Left colon (tissue), 2 donors: ENCODE results near the gene SERGEF. TPM values are rescaled to one million over a fixed set of nuclear protein-coding genes. Genes with fewer than 3 reads are reported as not detected.

Source experiments
- ATAC-seq: fragments of 200-7000 bp; cut with Tn5 transposase; one replicate; pipeline ENCODE4 v1.9.1; 2020; ENCODE audit warnings: mild to moderate bottlenecking, moderate library complexity
- DNase-seq, 2 donors: peaks; one replicate each; pipeline ENCODE4 v3.0.0-alpha.2; 2020
- intact Hi-C, 2 donors: fragments of 100-400 bp; cut with DNase I in 1 of 2; cut with micrococcal nuclease in 1 of 2; formaldehyde crosslinking; loops; one replicate each; pipeline versions ENCODE4 v1.11.2 to v1.14.0; 2022; cut with DNase I, micrococcal nuclease
- total RNA-seq, 2 donors: library from RNA; stranded (reverse); fragmentation: NEBNext Ultra II Directional; extraction: Animal tissue kit (Norgen Biotek cat#: 25700); gene quantifications; one replicate each; pipeline ENCODE4 v1.2.1, GENCODE V29; 2021
- donor health status: DM: no; HTN: no; CAD: no.
- donor health status: DM: yes; HTN: yes; CAD: no.

The SERGEF gene
- total RNA-seq, 2 donors from 2014 or later, result 28.6 to 30.6 TPM

DNA sequence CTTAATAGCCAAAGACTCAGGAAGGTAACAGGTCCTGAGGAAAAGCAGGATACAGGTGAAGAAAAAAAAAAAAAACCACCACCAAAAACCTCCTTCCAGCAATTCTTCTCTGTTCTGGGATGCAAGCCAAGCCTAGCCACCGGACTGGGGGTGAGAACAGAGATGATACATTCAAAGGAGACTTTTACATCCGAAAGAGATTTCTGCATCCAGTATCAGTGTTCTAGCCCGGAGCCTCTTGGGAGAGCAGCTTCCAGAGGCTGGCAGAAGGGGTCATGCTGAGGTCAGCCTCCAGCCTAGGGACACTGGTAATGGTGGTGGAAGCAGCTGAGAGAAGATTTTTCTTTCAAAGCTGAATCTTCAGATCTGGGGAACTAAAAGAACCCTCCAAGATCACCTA is 202.1 kb downstream of the SERGEF start:
- no peak for DNase-seq
- intact Hi-C loops, result no loop called here
- ATAC-seq, result no peak

DNA sequence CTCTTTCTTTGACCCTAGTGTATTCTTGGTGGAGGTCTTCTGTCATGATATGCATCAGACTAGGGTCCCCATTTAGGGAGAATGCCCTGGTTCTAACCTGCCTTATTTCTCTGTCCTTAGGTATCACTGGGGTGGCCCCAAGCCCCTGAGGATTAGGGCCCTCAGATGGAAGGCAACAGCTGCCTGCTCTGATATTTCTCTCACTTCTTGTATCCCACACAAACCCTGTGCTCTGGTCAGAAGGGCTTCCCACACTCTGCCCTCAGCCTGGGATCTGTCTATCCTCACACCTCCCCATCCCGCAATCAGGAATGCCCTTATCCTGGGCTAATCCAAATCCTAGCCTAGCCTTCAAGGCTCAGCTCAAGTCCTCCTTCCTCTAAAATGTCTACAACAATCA is 202.8 kb downstream of the SERGEF start:
- intact Hi-C loops, result no loop called here

DNA sequence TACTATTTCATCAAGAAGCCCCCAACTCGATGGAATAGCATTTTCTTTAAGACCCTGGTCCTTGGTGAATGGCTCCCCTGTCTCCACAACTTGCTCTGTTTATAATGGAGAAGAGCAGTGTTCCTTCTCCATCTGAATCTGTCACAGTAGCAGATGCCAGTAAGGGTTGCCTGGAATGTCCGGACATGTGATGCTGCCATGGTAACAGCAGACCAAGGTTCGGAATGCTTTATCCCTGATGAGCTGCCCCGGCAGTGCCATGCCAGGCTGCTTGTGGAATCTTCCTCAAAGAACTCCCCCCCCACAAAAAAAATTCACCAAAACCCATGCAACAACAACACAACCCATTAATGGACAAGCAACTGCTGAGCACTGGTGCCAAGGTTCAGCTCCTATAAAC is 205.8 kb downstream of the SERGEF start:
- ATAC-seq (no peak), DNase-seq (no peak)
- intact Hi-C loops, result no loop called here

More for the DNA sequence above, 202.8 kb downstream of the SERGEF start:
- ATAC-seq (no peak), DNase-seq (no peak)

DNA sequence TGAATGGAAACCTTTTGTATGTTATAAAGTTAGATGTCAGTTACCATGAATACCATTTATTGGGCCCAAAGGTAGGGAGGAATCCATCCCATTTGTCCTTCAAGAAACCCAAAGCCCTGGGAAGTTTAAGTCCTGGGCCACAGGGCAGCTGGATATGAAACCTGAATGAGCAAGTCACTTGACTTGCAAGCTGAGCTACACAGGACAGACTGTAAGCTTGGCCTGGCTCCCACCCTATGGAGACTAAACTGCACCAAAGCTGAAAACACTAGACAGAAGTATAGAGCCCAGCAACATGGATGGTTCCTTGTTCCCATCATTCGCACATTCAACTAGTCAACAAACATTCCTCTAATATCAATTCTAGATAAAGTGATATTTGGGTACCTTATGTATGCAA is 207.0 kb downstream of the SERGEF start:
- intact Hi-C loops, result no loop called here
- ATAC-seq (no peak), DNase-seq (no peak)

DNA sequence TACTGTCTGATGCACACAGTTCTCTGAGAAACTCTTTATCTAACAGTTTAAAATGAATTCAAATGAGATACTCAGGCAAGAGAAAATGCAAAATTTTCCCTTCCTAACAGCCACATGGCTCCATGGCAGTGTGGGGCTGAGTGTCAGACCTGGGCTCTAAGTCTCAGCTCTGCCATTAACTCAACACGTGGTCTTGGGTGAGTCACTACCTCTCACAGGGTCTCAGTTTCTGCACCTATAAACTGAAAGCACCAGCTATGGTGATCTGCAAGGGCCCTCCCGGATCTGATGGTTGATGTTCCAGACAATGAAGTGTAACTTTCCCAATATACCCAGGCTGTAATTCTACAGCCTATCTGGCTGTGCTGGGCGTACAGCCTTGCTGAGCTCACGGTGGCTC is 207.8 kb downstream of the SERGEF start:
- DNase-seq, result no peak
- intact Hi-C loops, result no loop called here
- ATAC-seq, result no peak

DNA sequence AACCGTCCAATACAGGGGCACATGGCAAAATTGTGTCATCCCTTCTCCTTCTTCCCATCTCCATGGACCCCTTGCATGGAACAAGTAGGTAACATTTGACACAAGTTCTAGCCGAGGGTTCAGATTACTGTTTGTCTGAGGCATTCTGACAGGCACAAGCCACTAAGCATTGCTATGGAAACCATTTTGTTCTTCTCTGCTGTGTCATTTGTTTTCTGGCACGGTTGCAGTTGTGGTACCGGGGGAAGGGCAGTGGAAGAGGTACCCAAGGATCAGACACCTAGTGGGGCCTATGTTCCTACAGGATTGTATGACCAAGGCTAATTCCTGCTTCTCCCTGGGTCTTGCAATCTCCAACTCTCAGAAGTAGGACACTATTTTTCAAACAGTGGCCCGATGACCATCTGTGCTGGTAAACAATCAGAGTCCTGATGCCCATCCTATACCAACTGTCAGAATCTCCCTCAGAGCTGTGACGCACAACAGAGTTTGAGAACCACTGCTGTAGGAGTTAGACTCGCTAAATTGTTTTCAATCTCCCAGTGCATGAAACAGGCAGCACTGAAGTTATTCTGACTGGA is 209.0 kb downstream of the SERGEF start:
- ATAC-seq (no peak), DNase-seq (no peak)
- intact Hi-C loops, result no loop called here

DNA sequence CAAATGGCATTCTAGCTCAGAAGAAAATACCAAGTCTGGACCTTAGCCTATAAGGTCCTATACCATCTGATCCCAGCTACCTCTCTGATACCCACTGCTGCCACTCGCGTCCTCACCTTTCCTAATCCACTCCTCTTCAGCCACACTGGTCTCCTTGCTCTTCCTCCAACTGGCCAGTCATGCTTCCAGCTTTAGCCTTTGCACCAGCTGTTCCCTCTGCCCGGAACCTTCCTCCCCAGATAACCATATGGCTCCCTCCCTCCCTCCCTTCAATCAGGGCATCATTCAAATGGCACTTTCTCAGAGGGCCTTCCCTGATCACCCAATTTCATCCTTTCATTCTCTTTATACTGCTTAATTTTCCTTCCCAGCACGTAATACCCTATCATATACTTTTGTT is 210.4 kb downstream of the SERGEF start:
- DNase-seq (no peak), ATAC-seq (no peak)
- intact Hi-C loops, result no loop called here

DNA sequence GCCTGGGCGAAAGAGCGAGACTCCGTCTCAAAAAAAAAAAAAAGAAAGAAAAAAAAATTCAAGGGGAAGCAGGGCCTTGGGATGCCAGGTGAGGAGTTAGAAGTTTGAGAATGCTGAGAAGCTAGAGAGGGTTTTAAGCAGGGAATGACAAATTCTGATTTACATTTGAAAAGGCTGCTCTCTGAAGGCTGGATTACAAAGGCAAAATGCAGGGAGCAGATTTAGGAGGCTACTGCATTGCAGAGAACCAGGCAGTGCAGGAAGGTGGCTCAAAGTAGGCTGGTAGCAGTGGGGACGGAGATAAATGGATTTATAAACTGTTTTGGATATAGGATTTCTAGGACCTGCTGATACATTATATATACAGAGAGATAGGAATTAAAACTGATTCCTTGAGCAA is 211.7 kb downstream of the SERGEF start:
- ATAC-seq, result no peak
- DNase-seq, result no peak
- intact Hi-C loops, result no loop called here

DNA sequence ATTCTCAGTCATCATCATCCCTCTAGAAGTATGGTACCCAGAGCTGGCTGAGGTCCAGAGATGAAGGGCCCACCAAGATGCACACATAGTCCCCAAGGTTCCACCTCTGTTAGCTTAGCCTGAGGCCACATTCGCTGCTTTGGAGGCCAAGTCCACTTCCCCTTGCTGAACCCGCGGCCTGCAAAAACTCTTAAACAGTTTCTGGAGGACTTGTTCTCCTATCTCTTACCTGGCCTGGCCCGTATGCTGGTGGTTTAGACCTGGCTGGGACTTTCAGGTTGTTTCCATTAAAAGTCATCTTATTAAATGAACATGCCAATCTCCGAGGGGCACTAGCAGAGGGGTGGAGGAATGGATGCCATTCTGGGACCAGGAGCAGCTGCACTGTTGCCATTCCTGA is 213.7 kb downstream of the SERGEF start:
- intact Hi-C loops, result no loop called here
- no peak for DNase-seq
- no peak for ATAC-seq

DNA sequence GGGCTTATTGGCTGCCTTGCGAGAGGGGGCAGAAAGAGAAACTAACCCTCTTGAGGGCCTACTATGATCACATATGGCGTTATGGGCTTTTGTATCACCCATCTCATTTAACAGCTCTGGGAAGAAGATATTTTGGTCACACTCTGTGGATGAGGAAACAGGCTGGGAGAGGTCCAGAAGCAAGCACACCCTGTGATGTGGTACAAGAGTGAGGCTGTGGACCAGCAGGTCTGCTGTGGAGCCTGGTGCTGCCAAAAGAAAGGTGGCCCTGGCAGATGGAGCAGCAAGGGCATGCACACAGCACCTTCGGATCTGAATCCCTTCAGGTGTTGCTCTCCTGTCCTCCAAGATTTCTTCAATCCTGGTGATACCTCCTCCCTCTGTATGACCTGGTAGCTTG is 214.1 kb downstream of the SERGEF start:
- ATAC-seq (no peak), DNase-seq (no peak)
- intact Hi-C loops, result no loop called here

DNA sequence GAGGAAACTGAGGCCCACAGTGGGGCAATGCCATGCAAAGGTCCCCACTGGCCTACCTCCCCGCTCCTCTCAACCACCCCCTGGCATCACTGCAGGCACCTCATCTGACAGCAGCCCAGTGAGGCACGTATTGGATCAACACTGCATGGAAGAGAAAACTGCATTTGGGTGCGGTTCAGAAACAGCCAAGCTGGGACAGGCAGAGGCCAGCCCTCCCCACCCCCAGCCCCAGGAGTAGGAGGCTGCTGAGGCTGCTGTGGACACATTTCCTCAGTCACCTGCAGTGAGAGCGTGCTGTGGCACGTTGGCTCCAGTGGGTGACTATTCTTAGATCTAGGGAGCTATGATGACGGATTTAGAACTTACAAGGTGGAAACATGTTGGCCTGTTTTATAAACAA is 214.6 kb downstream of the SERGEF start:
- DNase-seq (no peak), ATAC-seq (no peak)
- intact Hi-C loops, result no loop called here

DNA sequence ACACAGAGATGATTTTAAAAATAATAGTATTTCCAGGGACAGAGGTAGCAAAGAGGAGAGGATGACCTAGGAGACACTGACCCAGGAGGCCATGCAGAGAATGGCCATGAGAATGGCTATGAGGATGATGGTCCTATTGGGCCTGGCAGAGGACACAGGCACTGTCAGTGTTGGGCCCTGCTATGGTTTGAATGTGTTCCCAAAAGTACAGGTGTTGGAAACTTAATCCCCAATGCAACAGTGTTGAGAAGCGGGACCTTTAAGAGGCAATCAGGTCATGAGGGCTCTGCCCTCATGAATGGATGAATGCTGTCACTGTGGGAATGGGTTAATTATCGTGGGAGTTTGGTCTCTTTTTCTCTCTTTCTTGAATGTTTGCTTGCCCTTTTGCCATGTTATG is 216.7 kb downstream of the SERGEF start:
- intact Hi-C loops, result no loop called here
- DNase-seq (no peak), ATAC-seq (no peak)

DNA sequence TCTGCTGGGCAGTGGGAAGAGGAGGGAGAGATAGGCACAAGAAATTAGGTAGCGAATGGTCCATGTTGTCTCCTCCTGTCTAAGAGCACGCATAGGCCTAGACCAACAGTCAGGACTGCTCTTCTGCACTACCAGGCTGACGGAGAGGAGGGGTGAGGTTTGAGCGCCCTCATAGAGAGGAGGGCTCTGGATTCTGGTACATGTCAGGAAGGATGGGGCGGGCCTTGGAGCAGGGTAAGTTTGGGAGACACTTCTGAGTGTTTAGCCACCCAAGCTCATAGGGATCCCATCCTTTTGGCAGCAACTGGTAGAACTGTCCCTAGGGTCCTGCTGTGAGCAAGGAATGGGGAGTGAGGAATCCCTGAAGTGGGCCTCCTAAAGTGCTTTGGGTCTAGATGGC is 217.9 kb downstream of the SERGEF start:
- no peak for DNase-seq
- intact Hi-C loops, result no loop called here
- no peak for ATAC-seq

DNA sequence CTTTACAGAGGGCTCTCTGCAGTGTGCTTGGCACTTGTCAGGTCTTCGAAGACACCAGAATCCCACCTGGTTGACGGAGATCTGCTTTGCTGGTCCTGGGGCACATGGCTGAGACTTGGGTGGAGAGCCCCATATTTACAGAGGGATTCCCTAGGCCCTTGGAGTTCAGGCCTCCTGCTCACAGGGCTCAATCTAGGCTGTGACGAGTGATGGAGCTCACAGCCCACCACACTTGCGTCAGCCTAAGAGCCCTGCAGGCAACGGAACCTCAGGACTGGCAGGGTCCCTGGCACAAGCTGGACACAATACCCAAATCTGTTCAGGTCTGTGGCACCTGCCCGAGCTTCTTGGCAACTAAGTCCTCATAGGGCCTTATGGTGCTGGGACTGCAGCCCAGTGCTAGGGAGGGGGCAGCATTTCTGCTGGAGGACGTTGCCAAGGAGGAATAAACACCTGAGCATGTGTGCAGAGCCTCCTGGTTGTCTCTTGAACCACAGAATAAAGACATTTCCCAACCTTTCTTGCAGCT is 219.1 kb downstream of the SERGEF start:
- no peak for DNase-seq
- intact Hi-C loops, result no loop called here
- no peak for ATAC-seq

DNA sequence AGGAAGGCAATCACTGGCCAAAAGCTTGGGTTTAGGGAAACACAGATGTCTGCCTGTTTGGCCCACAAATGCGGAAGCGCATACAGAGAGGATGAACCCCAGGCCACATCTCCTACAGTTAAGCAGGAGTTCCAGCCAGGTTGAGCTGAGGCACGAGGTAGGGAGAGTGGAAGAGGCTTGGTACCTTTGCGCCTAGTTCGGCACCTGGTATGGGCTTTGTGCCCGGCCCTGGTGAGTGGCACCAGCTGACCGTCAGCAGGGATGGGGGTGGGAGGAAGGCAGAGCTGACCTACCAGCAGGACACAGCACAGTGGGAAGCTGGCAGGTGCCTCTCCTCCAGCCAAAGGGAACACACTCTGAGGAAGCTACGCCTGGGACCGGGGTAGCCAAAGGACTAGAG is 220.7 kb downstream of the SERGEF start:
- intact Hi-C loops, result no loop called here
- ATAC-seq (no peak), DNase-seq (no peak)

DNA sequence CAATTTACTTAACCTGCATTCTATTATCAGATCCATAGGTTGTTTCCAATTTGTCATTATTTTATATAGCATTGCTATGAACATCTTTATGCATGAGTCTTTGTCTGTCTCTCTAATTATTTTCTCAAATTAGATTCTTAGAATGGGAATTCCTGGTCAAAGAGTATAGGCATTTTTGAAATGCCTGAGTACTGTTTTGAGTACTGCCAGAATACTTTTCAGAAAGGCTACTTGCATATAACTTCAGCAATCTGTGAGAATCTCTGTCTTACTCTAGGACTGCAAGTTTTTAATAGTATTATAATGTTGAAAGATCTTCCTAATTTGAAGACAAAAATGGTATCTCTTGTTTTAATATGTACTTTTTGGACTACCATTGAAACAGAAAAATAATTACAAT is 221.7 kb downstream of the SERGEF start:
- ATAC-seq (no peak), DNase-seq (no peak)
- intact Hi-C loops, result no loop called here

DNA sequence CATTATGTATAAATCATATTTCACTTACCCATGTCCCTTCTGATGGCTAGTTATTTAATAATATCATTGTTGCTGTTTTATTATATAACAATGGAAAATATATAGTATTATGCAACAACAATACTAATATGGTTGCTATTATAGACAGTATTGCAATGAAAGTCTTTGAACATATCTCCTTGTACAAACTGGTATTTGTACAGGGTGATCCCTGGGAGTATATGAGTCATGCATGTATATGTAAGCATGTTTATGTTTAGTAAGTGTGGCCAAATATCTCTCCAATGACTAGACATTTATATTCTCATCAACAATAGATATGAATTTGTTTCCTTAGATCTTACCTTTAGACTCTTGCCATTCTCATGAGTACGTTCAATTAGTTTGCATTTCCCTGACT is 222.4 kb downstream of the SERGEF start:
- intact Hi-C loops, result no loop called here
- ATAC-seq (no peak), DNase-seq (no peak)

DNA sequence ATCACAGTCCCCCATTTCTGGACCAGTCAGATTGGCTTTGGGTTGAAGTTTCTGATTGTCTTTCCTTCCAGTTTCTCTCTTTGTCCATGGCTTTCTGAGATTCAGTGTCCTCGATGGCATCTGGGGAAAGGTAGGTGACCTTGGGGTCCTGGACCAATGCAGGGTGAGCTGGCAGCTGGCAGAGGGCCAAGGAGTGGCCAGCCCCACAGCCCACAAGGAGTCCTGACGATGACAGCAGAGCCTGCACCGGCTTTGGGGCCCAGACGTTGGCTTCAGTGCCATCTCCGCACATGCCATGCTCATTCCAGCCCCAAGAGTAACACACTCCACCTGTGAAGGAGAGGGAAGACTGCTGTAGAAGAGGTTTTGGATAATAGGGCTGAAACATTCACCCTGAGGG is 224.8 kb downstream of the SERGEF start:
- ATAC-seq, result no peak
- no peak for DNase-seq
- intact Hi-C loops, result no loop called here

DNA sequence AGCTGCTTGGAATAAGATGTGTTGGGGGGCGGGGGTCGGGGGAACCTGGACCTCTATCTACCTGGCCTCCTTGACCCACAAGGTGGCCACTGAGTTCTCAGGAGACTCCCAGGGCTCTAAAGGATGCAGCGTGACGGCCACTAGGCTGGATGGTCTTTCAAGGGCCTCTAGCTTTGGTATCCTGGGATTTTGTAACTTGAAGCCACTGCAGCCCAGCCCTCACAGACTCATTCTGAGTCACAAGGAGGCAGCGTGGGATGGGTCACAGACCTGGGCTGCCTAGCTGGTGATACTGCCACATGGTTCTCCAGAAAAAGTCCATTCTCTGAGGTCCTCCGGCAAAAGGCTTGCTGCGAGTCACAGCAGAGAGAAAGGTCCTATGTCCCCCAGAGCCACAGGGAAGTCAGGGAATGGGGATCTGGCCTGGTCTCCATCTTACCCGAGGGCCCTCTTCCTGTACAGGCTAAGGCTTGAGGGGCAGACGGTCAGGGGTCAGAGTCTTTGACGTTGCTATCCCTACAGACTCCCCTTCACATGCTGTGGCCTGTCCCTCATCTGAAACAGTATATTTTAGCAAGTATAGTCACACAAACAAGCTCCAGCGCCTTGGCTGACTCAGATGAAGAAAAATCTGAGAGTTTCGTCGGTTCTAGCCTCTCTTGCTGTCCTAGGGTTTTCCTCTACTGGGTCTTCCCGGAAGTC is 225.9 kb downstream of the SERGEF start:
- no peak for DNase-seq
- ATAC-seq, result no peak
- intact Hi-C loops, result no loop called here

DNA sequence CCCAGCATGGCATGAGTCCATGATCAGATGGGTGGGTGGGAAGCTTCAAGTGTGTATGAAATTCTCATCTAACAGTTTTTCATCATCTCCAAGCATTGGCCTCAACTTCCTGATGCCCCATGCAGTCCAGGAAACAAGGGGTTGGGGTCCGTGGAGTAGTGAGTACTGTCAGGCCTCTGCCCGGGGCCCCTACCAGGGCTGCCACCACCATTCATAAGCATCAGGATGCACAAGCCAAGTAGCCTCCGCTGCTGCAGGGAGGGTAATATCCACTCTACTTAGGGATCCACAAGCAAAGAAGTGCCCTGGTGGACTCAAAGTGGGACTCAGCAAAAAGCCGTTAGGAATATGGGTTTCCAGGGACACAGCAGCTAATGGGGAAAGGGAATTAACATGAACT is 229.0 kb downstream of the SERGEF start:
- no peak for ATAC-seq
- no peak for DNase-seq
- intact Hi-C loops, result no loop called here
